ENCODE data around the gene AUP1. TPM values are rescaled to one million over a fixed set of nuclear protein-coding genes. Genes with fewer than 3 reads are reported as not detected.
"Not testable (repeated sequence)": the region's sequence is repeated elsewhere in the genome, so short reads cannot be mapped to it uniquely, and the experiment has no call there.

AUP1 gene, protein sequence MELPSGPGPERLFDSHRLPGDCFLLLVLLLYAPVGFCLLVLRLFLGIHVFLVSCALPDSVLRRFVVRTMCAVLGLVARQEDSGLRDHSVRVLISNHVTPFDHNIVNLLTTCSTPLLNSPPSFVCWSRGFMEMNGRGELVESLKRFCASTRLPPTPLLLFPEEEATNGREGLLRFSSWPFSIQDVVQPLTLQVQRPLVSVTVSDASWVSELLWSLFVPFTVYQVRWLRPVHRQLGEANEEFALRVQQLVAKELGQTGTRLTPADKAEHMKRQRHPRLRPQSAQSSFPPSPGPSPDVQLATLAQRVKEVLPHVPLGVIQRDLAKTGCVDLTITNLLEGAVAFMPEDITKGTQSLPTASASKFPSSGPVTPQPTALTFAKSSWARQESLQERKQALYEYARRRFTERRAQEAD
- 74.2 TPM for total RNA-seq

DNA sequence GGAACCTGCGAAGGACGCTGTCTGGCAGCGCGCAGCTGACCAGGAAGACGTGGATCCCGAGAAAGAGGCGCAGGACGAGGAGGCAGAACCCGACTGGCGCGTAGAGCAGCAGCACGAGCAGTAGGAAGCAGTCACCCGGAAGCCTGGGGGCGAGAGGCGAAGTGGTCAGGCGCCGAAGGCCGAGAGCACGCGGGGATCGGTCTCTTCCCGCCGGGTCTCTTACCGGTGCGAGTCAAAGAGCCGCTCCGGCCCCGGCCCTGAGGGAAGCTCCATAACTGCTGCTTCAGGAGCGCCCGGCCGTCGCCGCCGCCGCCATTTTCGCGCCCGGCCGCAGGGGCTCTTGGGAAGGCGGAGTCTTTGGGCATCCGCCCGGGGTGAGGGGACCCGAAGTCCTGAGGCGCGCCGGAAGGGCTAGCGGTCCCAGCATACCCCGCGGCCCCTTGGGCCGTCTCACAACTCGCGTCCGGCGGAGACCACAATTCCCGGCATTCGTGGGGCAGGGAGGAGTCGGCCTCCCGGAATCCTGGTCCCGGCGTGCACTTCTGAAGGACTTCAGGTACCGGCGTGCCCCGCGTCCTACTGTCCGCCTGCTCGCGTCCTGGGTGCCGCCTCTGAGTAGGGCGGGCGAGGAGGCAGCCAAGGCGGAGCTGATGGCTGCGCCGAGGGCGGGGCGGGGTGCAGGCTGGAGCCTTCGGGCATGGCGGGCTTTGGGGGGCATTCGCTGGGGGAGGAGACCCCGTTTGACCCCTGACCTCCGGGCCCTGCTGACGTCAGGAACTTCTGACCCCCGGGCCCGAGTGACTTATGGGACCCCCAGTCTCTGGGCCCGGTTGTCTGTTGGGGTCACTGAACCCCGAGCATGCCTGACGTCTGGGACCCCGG lies at the start of gene AUP1, which contains the start of gene HTRA2:
Gene AUP1, minus strand, starts transcription at position 350 of the 882 bp plus-strand sequence. Its CDS starts 77 bp downstream, at position 273.
Gene HTRA2, plus strand, starts transcription at position 577 of the 882 bp plus-strand sequence. Its CDS starts 74 bp downstream, at position 651.
- ATAC-seq: peak; percentile 90

DNA sequence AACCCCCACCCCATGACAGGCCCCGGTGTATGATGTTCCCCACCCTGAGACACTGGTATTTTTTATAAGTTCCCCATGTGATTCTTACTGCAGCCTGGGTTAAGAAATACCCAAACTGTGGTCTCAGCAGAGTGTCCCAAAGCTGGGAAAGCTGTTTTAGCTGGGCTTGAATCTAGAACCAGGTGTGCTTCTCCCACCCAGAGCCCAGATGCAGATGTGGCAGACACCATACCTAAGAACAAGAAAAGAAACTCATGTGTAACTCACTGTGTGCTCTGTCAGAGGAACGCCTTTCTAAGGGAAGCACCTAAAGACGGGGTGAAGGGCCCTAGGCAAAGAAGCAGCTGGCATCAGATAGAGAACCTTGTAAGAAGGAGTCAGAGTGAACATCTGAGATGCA lies 48.9 kb upstream of the AUP1 start:
- ATAC-seq: no peak

DNA sequence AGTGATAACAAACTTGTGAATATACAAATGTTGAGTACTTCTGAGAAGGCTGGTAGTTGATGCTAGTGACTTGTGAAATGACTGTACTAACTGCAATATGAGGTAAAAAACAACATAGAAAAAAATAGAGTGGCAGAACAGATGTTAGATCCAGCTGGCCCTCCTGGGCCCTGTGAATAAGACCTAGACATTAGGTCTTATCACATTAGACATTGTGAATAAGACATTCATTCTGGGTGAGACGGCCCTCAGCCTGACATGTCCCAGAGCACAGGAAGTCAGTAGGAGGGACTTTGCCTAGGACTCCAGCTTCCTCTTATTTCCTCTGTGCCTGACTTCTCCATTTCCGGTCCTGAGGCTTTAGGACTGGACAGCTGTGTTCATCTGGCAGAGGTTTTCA lies 47.9 kb upstream of the AUP1 start:
- no peak for ATAC-seq

DNA sequence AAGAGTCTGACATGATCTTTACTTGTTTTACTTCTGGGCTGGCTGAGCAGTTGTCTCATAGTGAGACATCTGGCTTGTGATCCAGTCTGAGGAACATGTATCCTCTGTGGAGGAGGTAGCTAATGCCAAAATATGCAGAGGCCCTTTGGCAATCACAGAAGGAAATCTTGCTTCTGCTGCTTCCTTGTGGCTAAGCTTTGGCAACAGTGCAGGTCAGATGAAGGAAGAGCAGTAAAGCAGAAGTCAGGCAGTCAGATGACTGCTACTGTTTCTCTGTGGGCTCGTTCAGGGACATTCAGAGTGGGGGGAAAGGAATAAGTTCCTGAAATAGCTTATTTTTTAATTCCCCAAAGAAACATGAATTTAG lies 47.3 kb upstream of the AUP1 start:
- ATAC-seq: peak; percentile 47

DNA sequence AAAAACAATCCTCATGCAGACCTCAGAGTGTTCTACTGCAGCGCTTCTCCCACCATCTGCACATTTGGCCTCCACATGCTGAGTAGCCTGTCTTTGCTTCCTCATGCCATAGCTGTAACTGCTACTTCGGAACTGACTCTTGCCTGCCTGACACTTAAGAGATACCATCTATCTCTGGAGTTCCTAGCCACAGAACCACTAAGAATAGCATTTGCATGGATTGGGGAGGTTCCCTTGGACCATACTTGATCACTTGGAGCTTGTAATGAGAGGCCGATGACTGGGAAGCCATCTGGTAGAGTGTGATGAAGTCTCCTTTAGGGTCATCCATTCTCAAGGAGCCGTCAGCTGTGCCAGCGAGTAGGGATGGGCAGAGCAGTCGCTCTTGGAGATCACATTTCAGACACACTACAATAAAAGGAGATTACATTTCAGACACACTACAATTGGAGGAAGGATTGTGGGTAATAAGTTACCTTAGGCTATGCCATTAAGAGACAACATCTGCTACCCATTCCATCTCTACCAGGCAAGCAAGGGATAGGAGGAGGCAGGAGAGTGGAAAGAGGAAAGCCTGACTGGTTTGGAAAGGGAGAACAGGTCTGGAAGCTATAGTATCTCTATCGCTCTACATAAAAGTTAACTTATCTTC lies 46.8 kb upstream of the AUP1 start:
- ATAC-seq: no peak

DNA sequence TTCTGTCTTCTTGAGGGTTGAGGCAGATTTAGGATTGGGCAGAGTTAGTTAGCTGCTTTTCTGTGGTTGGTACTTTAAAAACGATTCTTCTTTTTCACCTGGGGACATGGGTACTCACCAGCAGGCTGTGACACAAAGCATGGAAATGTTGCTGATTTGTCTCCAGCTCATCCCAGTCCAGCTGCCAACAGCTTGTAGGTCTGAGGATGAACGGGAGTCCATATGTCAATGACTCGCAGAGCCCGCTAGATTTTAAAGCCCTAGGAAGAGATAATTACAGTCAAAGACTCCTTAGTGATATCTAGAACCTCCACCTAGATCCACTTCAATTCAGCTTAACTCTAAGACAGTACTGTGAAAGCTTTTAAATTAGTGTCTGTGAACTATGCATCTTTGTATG lies 45.8 kb upstream of the AUP1 start:
- no peak for ATAC-seq

DNA sequence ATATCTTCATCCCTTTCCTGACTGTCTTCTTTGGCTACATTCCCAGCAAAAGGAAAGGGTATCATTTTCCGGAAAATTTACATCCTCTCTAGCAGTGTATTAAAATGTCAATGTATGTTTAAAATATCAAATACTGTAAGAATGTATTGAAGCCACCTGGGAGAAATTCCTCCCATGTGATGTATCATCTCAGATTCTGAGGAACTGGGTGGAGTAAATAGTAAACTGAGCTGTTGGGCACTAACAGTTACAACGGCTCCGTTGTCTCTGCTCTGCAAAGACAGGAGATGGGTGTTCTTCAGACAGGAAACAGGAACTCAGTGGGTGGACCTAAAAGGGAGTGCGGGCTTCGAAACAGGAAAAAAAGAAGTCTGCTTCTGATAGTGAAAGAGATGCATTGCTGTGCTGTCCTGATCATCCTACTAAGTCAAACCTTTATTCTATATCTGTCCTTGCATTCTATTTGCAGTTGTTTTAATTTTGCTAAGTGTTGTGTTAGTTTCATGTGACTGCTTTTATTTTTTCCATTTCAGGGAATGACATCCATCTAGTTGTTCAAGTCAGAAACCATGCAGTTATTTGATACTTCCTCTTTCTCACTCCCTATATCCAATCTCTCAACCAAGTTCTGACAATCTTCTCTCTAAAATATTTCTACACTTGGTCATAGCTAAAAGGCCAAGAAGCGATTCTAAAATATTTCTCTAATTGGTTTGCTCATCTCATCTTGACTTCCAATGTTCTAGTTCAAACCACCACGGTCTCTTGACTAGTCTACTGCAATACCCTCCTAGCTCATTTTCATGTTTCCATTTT lies 44.4 kb upstream of the AUP1 start:
- ATAC-seq: no peak

DNA sequence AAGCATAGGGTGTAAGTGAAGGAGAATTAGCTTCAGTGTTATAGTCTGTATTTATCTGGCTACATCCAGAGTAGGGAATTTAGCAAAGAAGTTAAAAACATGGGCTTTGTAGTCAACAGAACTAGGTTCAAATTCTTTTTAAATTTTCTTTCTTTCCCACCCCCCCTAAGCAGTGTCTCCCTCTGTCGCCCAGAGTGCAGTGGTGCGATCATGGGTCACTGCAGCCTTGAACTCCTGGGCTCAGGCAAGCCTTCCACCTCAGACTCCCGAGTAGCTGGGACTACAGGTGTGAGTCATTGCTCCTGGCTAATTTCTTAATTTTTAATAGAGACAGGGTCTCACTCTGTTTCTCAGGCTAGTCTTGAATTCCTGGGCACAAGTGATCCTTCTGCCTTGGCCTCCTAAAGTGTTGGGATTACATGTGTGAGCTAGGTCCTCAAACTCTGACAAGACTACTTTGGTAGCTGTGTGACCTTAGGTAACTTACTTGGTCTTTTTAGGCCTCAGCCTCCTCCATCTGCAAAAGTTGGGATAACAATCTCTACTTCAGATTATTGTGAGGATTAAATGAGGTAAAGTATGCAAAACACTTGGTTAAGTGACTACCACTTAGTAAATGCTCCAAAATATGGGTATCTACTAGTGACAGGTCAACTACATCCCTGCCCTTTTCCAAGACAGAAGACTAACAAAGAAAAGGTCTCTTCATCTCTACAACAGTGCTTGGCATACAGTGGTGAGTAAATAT lies 42.8 kb upstream of the AUP1 start:
- no peak for ATAC-seq

DNA sequence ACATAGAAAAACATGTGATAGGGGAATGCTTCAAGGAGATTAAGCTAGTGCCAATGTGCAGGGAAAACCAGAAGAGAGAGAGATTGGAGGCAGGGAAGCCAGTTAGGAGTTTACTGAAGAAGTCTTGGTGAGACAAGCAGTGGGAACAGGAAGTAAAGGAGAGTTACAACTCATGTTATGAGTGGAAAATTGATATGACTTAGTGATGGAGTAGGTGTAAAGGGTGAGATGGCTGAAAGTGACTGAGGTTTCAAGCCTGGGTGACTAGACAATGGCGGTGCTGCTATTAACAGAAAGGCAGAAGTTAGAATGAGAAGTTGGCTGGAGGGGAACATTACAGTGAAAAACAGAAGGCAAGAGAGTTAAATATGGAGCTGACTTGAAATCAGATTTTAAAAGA lies 41.6 kb upstream of the AUP1 start:
- no peak for ATAC-seq

DNA sequence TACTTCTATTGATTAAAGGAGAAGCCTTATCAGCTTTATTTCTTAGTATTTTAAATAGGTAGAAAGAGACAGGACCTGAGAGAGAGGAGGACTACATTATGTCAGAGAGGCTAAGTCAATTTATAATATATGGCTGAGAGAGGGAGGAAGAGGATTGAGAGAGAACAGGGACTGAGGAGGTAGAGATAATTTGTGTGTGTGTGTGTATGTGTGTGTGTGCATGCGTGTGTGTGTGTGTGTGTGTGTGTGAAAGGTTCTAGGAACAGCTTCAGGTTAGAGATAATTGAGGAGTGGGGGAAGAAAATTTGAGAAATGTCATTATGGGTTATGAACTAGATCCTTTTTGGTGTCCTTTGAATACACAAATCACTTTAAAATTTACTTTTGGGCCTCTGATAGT lies 40.2 kb upstream of the AUP1 start:
- no peak for ATAC-seq

DNA sequence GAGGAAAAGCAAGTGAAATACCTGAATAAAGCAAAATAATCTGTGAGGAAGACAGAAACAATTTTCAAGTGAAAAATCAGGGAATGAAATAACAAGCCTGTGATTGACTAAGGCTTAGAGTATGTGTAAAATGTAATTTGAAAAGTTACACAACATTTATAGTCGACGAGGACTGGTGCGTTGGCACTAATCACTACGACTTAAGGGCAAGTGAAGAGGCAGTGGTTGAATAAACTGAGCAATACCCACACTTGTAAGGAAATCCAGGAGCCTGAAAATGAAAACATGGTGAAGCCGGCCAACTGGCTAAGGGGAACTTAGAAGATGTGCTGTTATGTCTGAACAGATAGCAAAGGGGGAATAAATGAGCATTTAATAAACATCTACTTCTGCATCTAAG lies 38.4 kb upstream of the AUP1 start:
- no peak for ATAC-seq

DNA sequence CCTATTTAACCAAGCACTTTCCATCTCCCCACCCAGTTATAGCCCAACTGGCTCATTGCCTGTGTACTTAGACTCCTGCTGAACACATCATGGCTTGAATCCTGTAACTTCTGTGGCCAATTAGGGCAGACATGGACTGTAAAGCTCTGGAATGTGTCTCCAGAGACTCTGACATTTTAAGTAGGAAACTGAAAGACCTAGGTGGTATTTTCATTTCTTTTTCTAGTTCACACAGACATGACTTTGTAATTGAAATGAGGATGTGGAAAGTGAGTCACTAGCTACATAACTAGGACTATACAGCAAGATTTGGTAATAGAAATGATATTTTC lies 37.2 kb upstream of the AUP1 start:
- ATAC-seq: no peak

DNA sequence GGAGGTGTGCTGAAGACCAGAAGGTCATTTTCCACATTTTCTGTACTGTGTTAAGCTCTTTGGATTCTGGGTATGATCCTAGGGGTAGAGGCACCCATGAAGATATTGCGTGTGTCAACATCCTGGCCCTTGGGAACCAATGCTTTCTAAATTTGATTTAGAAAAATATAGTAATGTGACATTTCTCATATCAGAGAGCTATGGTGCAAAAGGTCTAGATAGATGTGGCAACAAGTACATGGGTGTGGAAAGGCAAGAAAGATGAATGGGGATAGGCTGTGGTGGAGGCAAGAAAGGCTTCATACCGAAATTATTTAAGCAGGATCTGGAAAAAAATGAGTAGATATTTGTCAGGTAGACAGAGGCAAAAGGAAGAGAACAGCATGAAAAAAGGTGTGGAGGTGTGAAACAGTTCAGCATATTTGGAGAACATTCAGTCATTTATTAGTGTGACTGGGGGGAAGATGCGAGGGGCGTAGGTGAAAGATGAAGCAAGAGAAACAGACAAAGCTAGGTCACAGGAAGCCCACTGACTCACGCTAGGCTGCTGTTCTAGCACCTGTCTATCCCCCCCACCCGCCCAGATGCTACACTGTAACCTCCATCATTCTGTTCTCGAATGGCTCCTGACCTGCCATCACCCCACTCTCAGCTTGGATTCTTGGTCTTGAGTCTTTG lies 36.7 kb upstream of the AUP1 start:
- ATAC-seq: no peak

DNA sequence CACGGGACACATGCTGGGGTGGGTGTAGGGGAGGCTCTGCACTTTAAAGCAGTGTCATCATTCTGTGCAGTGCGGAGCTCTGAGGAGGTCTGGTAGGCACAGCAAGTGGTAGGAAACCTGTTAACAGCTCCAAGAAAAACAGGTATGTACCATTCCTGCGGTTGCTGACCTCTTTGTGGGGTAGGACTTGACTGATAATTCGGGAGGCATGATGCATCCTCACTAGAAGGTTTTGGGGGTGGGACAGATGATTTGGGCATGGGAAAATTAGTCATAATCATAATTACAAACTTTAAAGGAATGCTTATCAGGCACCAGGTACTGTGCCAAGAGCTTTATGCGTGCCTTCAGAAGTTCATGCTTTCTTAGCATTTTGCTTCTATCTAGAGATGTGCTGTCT lies 34.7 kb upstream of the AUP1 start:
- no peak for ATAC-seq

DNA sequence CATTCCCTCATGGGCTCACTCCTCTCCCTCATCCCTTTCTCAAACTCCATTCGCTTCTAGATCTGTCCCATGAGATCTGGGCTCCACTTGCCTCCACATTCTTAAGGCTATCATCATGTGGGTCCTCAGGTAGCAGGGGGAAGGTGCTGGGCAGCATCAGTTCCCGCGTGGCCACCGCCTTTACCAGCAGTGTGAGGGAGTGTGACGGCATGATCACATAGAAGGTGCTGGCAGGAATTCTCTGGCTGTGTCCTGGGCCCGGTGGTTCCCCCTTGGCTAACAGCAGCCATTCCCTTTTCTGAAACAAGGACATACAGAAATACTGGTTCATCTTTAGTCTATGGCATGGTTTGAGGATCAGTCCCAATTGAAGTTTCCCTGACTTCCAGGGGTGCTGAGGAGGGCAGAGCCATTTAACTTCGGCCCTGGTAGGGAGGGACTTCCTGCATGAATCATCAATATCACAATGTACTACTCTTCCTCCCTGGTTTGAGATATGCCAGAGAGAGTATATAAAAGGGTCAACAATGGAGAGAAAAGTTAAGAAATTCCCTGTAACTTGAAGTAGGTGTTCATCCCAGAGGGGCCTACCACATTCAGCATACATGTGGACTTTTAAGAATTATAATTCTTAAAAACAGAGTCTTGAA lies 32.7 kb upstream of the AUP1 start:
- no peak for ATAC-seq

DNA sequence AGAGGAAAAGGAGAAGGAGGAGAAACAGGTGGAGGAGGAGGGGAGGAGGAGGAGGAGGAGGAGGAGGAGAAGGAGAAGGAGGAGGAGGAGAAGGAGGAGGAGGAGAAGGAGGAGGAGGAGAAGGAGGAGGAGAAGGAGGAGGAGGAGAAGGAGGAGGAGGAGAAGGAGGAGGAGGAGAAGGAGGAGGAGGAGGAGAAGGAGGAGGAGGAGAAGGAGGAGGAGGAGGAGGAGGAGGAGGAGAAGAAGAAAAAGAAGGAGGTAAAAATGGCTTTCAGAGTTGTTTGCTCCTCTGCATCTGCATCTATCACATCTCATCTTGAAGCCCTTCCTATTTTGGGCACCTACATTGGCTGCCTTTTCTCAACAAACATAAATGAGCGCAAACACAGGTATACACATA lies 31.5 kb upstream of the AUP1 start:
- ATAC-seq: not testable (repeated sequence)

DNA sequence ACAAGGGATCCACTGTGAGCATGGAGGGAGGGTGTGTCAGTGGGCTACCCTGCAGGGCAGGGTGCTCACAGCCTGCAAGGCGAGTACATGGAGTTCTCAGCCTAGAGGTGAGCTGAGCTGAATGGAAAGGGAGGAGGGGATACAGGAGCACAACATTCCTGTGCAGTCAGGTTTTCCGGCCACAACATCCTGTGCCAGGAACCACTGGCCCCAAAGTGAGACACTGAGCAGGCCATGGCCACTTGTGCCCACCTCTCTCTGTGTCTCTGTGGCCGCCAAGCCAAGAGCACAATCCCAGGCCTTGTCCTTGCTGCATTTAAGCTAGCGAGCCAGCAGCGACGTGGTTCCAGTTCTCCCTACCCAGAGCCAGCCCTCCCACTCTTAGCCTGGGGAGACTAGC lies 31.1 kb upstream of the AUP1 start:
- no peak for ATAC-seq

DNA sequence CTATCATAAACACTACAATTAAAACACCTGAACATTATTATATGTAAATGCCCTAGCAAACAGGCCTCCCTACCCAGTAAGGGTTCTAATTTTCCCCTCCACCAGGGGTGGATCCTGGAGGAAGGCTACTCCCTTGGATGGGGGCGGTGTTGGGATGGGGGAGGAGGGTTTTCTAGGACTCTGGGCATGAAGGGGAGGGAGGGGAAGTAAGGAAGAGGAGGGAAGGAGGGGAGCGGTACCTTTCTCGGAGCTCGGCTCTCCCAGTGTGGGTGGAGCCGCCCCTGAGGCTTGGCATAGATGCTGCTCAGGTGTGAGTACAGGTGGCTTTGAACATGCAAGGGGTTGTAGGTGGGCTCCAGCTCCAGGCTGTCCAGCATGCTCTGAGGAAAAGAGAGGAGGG lies 30.4 kb upstream of the AUP1 start:
- ATAC-seq: no peak

DNA sequence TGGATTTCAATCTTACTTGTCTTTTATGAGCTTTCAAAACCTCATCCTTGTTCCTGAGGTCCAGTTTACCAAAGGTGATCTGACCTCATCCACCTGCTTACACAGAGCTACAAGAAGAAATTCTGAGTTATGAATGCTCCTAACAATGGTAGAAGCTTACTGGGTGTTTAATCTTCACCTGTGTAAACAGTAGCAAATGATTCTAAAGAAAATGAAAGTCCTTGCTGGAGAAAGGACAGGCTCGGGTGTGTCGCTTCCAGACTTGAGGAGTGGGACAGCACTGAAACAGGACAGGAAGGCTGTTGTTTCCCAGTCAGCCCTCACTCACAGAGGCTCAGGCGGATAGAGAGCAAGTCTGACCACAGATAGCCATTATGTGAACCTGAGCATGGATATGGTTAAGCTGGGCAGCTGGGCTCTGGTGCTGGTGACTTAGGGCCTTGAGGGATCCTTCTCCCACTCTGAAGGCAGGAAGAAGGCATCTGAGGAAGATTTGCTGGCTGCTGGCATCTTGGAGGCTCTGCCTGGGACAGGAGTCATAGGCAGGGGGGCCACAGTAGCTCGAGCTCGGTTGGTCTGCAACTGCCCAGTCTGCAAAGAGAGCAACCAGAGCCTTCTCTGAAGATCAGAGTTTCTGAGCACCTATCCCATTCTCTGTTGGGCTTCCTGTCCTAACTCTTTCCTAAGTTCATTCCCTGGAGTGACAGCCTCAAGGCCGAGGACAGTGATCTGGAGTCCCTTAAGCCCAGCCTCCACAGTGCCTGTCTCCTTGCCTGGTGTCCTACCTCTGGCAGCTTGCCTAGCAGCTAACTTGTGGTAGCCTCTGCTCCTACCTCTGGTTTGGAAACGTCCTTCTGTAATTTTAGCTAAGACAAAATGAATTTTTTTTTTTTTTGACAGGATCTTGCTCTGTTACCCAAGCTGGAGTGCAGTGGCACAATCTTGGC lies 29.1 kb upstream of the AUP1 start:
- ATAC-seq: no peak

Measured in esophagus mucosa (tissue), 1 donor.